IPS-18a (cell line): ENCODE data around the gene IGSF6.

ENCODE experiments used
- H3K27ac ChIP-seq: one replicate; pipeline ENCODE4 v1.5.1; 2013; ENCODE audit warnings: low read length
- H3K27me3 ChIP-seq: one replicate; pipeline ENCODE4 v1.6.1; 2013; ENCODE audit warnings: mild to moderate bottlenecking, low read length; ENCODE audit not compliant: control insufficient read depth, insufficient read depth
- H3K36me3 ChIP-seq: one replicate; pipeline ENCODE4 v1.6.1; 2013; ENCODE audit warnings: low read depth, low read length; ENCODE audit not compliant: control insufficient read depth
- H3K4me1 ChIP-seq: one replicate; pipeline ENCODE4 v1.6.1; 2013; ENCODE audit warnings: low read depth, low read length; ENCODE audit not compliant: control insufficient read depth
- H3K4me3 ChIP-seq: one replicate; pipeline ENCODE4 v1.5.1; 2013; ENCODE audit warnings: low read length
- H3K9ac ChIP-seq: one replicate; pipeline ENCODE4 v1.6.1; 2013; ENCODE audit warnings: mild to moderate bottlenecking, low read length, moderate library complexity
- H3K9me3 ChIP-seq: one replicate; pipeline ENCODE4 v1.6.1; 2013; ENCODE audit warnings: low read depth, low read length; ENCODE audit not compliant: control insufficient read depth

Gene IGSF6

GRCh38 chr16:21625026-21625425, 27.4 kb downstream of the IGSF6 start:
- H3K9ac ChIP-seq: no peak overlapping the region
- no peak overlapping the region for H3K27ac ChIP-seq
- no peak overlapping the region for H3K4me3 ChIP-seq
- H3K27me3 ChIP-seq: no peaks in the 10 kb centered on the region
- H3K36me3 ChIP-seq: peaks cover 14% of the 10 kb centered on the region
- H3K9me3 ChIP-seq: no peaks in the 10 kb centered on the region
- H3K4me1 ChIP-seq: no peaks in the 10 kb centered on the region

- Histone ChIP-seq H3K36me3 (peaks cover 28% of the 10 kb centered on the region), H3K9ac (no peak overlapping the region), H3K9me3 (no peaks in the 10 kb centered on the region), H3K4me1 (no peaks in the 10 kb centered on the region), H3K27me3 (no peaks in the 10 kb centered on the region), H3K4me3 (no peak overlapping the region), H3K27ac (no peak overlapping the region)
Measured at GRCh38 chr16:21622545-21622944, 29.9 kb downstream of the IGSF6 start.

GRCh38 chr16:21620592-21620991, 31.8 kb downstream of the IGSF6 start:
- Histone ChIP-seq H3K4me1 (no peaks in the 10 kb centered on the region), H3K9ac (no peak overlapping the region), H3K4me3 (no peak overlapping the region), H3K27me3 (no peaks in the 10 kb centered on the region), H3K9me3 (no peaks in the 10 kb centered on the region), H3K36me3 (peaks cover 25% of the 10 kb centered on the region), H3K27ac (no peak overlapping the region)

DNA sequence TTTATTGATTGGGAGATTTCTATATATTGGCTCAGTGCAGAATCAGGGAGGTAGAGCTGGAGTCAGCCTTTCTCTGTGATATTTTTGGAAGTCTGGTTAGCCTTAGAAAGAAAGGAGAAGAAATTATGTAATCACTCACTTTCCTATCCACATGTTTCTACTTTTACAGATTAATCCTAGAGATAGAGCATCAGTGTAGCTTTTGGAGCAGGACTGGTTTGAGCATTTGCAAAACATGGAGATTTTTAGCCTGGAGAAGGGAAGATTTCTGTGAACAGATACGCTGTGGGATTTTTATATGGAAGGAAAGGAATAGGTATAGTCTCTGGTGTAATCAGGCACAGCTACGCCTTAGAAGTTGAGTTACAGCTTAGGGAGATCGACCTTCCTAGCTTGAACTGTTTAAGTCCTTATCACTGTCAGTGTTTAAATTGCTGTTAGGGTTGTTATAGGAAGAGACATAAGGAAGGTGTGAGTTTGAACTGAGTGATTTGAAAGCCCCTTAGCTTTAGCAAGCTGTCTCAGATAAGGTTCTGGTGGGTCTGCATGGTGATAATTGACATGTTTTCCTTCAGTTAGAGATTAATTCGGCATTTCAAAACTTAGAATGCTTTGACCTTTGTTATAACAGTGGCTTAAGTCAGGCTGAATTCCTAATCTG, 32.5 kb downstream of the IGSF6 start:
- no peaks in the 10 kb centered on the region for H3K9me3 ChIP-seq
- H3K4me3 ChIP-seq: no peak overlapping the region
- H3K27ac ChIP-seq: no peak overlapping the region
- H3K9ac ChIP-seq: no peak overlapping the region
- H3K27me3 ChIP-seq: no peaks in the 10 kb centered on the region
- no peaks in the 10 kb centered on the region for H3K4me1 ChIP-seq
- H3K36me3 ChIP-seq: peaks cover 19% of the 10 kb centered on the region

GRCh38 chr16:21618281-21618680, 34.1 kb downstream of the IGSF6 start:
- Histone ChIP-seq H3K9ac (no peak overlapping the region), H3K4me1 (no peaks in the 10 kb centered on the region), H3K27me3 (no peaks in the 10 kb centered on the region), H3K27ac (no peak overlapping the region), H3K4me3 (no peak overlapping the region), H3K36me3 (peaks cover 16% of the 10 kb centered on the region), H3K9me3 (no peaks in the 10 kb centered on the region)

DNA sequence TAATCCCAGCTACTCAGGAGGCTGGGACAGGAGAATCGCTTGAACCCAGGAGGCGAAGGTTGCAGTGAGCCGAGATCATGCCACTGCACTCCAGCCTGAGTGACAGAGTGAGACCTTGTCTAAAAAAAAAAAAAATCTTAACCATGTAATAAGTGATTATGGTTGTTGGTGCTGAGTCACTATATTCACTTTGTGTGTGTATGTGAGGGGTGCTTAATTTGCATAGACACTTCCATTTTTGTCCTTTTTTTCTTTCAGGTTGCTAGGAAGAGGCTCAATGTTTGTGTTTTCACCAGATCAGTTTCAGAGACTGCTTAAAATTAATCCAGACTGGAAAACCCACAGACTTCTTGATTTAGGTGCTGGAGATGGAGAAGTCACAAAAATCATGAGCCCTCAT, 34.8 kb downstream of the IGSF6 start:
- H3K36me3 ChIP-seq: peaks cover 16% of the 10 kb centered on the region
- H3K4me3 ChIP-seq: no peak overlapping the region
- no peaks in the 10 kb centered on the region for H3K9me3 ChIP-seq
- no peaks in the 10 kb centered on the region for H3K4me1 ChIP-seq
- no peak overlapping the region for H3K27ac ChIP-seq
- H3K9ac ChIP-seq: no peak overlapping the region
- H3K27me3 ChIP-seq: no peaks in the 10 kb centered on the region

- Histone ChIP-seq H3K4me1 (peaks cover 23% of the 10 kb centered on the region), H3K9me3 (no peaks in the 10 kb centered on the region), H3K4me3 (no peak overlapping the region), H3K36me3 (peaks cover 12% of the 10 kb centered on the region), H3K27me3 (no peaks in the 10 kb centered on the region), H3K27ac (no peak overlapping the region), H3K9ac (no peak overlapping the region)
Measured at GRCh38 chr16:21614896-21615295, 37.5 kb downstream of the IGSF6 start.

DNA sequence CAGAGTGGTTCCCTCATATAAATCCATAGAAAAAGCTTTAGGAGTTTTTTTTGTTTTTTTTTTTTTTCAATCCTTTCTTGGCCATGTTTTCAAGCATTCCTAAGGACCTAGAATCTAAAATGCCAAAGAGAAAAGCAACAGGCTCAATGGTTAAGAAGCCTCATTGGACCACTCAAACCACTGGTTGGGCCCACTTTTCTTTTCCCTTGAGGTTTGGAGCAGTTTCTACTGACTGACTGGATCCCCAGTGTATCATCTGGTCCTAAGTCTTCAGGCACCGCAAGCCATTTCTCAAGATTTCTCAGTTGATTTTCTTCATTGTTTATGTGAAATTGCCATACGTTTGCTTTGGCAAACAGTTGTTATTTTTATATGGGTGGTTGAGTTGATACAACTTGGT, 38.6 kb downstream of the IGSF6 start:
- Histone ChIP-seq H3K4me1 (peaks cover 34% of the 10 kb centered on the region), H3K4me3 (no peak overlapping the region), H3K27ac (no peak overlapping the region), H3K36me3 (peaks cover 5% of the 10 kb centered on the region), H3K9ac (no peak overlapping the region), H3K27me3 (no peaks in the 10 kb centered on the region), H3K9me3 (no peaks in the 10 kb centered on the region)

GRCh38 chr16:21613361-21613760, 39.0 kb downstream of the IGSF6 start:
- no peak overlapping the region for H3K27ac ChIP-seq
- peaks cover 3% of the 10 kb centered on the region for H3K36me3 ChIP-seq
- no peaks in the 10 kb centered on the region for H3K9me3 ChIP-seq
- no peaks in the 10 kb centered on the region for H3K27me3 ChIP-seq
- no peak overlapping the region for H3K4me3 ChIP-seq
- H3K9ac ChIP-seq: no peak overlapping the region
- peaks cover 38% of the 10 kb centered on the region for H3K4me1 ChIP-seq

GRCh38 chr16:21611556-21612384, 40.6 kb downstream of the IGSF6 start:
- Histone ChIP-seq H3K27ac (no peak overlapping the region), H3K4me1 (peaks cover 39% of the 10 kb centered on the region), H3K4me3 (no peak overlapping the region), H3K9me3 (no peaks in the 10 kb centered on the region), H3K27me3 (no peaks in the 10 kb centered on the region), H3K9ac (no peak overlapping the region), H3K36me3 (no peaks in the 10 kb centered on the region)

- Histone ChIP-seq H3K27me3 (no peaks in the 10 kb centered on the region), H3K4me1 (peaks cover 39% of the 10 kb centered on the region), H3K9me3 (no peaks in the 10 kb centered on the region), H3K4me3 (no peak overlapping the region), H3K9ac (no peak overlapping the region), H3K27ac (no peak overlapping the region), H3K36me3 (no peaks in the 10 kb centered on the region)
Measured at GRCh38 chr16:21611198-21611555, 41.2 kb downstream of the IGSF6 start.

GRCh38 chr16:21610766-21611165, 41.6 kb downstream of the IGSF6 start:
- H3K36me3 ChIP-seq: no peaks in the 10 kb centered on the region
- H3K27me3 ChIP-seq: no peaks in the 10 kb centered on the region
- H3K4me3 ChIP-seq: no peak overlapping the region
- no peaks in the 10 kb centered on the region for H3K9me3 ChIP-seq
- peaks cover 39% of the 10 kb centered on the region for H3K4me1 ChIP-seq
- no peak overlapping the region for H3K27ac ChIP-seq
- no peak overlapping the region for H3K9ac ChIP-seq
